ENCODE results near the gene FAM204A.

- TF ChIP-seq CTCF (IDR thresholded peaks at IDR 0.05) (no peak), POLR2A (IDR thresholded peaks at IDR 0.05) (no peak)
Observed at GRCh38 chr10:118273662-118274061, 68.5 kb downstream of the FAM204A start.

Data from uterus (tissue), 2 donors.